HG03103 (cell line): ENCODE results near the gene MTURN.

ENCODE experiments used
- ATAC-seq: cut with Tn5 transposase; IDR thresholded peaks from one replicate; pipeline ENCODE4 v1.9.1; 2021; ENCODE audit warnings: low read depth; ENCODE audit not compliant: unreplicated experiment

Gene MTURN

GRCh38 chr7:30159163-30159562, 24.4 kb downstream of the MTURN start:
- ATAC-seq, result no peak

DNA sequence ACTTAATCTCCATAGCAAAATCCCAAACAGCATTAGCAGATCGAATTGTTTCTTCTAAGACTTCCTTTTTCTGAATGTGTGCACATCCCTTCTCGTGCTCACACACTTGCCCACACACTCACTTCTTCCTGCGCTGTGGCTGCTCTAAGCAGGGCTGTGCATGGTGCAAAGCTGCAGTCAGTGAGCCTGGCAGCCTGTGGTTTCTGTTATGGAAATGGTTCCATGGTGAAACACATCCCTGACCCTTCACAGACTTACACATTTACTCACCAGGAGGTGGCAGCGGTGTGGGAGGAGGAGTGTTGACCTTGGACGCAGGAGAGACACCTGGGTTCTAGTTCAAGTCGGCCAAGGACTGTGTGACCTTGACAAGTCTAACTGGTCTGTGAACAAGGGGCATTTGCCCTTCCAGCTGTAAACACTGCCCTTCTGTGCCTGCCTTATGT, 24.9 kb downstream of the MTURN start:
- no peak for ATAC-seq

DNA sequence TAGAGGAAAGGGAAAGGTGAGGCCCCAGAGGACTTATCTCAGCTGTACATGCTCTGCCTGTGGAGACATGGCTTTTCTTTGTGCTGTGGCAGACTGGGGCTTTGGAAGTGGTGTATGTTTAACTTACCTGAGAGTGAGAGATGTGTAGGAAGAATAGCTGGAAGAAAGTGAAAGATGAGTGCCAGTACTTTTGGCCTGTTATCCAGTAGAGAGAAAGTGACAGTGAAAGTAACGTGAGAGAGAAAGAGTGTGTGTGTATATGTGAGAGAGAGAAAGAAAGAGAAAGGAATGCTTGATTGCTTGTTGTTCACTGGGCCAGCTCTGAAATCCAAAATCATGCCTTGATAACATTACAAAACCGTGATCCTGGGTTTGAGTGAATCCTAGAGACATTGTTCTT, 25.5 kb downstream of the MTURN start:
- ATAC-seq, result no peak

DNA sequence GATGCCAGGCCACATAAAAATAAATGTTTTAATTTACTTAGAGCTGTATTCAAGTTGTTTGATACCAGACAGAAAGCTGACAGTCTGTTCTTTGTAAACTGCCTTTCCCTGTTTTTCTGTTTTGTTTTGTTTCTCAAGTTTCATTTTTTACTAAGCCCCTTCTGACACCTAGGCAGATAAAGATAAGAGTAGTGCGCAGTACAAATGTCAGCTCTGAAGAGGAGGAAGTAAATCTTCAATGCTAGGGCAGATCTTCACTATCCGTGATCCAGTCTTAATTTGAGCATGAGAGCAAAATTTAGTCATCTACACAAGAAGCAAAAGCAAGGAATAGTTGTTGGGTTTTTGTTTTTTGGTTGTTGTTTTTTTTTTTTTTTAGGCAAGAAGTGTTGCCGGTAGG, 27.3 kb downstream of the MTURN start:
- ATAC-seq, result no peak

- ATAC-seq, result no peak
Measured at GRCh38 chr7:30162622-30163124, 27.9 kb downstream of the MTURN start.

- no peak for ATAC-seq
Measured at GRCh38 chr7:30163231-30163894, 28.6 kb downstream of the MTURN start.

DNA sequence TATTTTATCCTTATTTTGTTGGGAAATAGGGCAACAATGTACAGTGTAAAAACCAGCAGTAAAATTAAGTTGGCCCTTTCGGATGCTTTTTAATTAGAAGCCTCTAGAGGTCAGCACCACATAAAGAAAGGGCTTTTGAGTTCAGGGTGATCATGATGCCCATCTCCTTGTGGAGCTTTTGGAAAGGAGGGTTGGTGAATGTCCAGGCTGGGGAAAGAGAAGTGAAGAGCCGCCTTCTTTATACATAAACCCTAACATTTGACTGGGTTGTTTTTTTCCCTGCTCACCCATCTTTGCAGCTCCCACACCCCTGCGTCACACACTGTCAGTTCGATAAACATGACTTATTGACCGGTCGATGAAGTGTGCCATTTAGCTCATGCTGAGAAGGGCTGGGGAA, 29.8 kb downstream of the MTURN start:
- no peak for ATAC-seq

GRCh38 chr7:30165590-30165989, 30.8 kb downstream of the MTURN start:
- no peak for ATAC-seq

DNA sequence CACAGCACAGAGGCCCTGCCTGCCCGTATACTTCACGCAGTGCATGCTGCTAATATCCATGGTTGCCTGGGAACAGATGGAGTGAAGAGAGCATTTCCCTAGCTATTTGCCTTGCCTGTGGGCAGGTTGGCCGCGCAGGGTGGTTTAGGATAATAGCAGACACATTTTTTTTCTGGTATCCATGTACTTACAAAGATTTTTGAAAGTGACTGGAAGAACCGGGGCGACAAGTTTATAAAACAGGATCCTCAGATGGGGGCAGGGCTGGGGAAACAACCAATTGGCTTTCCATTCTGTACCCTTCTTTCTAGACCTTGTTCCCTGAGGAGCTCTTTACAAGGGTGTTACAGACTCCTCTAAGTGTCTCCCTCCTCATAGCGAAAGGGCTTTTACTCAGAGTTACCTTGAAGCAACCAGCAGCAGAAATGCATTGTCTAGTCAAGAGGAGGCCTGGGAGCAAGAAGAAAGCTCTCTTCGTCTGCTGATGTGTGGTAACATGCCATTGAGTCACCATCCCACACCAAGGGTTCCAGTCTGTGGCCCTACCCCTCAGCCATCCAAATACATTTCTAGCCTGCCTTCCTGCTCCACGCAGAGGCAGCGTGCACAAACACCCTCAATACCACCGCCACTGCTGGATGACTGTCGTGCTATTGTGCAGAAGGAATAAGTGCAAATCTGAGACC, 31.5 kb downstream of the MTURN start:
- ATAC-seq, result no peak

DNA sequence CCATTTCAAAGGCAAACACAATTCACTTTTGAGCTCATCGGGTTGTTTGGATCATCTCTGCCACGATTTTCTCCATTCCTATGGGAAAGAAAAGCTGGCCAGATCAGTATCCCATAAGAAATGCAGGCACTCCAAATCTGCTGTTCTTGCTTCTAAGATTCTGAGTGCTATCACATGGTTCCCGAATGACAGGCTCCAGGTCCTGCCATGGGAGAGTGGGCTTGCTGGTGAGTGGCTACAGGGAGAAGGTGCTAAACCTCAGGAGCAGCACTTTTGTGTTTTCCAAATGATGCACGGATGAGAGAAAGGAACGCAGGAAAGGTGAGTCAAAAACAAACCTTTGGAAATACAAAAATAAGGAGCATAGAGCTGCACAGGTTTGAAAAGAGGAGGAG, 32.1 kb downstream of the MTURN start:
- no peak for ATAC-seq

DNA sequence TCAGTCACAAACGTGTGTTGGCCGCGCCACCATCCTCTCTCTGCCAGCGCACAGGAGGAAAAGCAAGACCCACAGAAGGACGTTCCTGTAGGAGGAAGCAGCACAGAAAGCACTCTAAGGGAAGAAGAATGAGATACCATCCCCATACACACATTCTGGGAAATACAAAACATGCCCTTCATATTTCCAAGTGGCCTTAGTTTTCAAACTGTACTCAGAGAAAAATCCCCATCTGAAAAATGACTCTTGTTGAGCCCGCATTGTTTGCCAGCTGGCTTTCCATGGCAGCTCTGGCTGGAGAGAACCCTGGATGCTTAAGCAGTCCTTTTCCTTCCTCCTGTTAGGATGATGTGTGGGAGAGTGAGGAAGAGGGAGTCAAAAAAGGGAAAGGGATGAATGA, 33.1 kb downstream of the MTURN start:
- ATAC-seq, result no peak

GRCh38 chr7:30168835-30169573, 34.2 kb downstream of the MTURN start:
- no peak for ATAC-seq

DNA sequence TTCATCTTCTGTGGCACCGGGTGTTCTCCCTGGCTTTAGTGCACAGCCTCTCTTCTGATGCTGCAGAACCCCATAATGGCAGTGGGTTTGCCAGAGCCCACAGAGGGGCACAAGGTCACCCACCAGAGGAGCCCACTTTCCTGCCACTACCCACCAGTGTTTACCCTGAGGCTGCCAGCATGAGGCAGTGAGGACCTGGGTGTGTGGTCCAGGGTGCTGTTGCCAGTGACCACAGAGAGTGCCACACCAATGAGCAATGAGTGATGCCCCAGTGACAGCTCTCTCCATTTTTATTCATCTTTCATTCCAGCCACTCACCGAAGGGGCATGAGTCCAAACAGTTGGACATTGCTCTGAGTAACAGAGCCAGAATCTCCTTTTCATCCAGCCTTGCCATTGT, 34.8 kb downstream of the MTURN start:
- no peak for ATAC-seq

DNA sequence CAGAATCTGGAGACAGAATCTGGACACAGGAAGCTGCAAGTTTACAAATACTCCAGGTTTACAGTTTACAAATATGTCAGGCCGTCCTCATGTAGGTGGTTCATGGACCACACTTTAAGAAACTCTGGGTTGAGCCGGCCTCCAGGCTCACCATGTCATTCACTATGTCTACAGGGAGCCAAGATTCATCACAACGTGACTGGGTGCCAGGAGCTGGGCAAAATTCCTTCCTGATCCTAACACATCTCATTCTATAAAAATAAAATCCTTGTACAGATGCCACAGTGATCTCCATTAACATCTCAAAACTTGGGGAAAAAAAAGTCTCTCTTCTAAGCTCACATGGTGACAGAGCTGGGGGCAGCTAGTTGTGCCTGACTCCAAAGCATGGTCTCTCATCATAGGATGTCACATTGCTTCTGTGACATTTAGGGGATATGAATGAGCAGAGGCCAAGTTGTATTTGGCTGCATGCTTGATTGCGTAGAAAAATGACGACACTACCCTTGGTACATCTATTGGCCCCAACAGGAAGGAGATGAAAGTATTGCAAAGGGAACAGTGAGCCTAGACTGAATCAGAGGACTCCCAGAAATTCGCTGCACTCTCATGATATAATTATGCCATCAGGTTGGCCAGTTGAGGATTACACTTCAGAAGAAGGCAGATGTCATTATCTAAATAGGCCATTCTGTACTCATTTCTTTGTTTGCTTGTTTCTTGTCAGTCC, 35.9 kb downstream of the MTURN start:
- ATAC-seq, result no peak

DNA sequence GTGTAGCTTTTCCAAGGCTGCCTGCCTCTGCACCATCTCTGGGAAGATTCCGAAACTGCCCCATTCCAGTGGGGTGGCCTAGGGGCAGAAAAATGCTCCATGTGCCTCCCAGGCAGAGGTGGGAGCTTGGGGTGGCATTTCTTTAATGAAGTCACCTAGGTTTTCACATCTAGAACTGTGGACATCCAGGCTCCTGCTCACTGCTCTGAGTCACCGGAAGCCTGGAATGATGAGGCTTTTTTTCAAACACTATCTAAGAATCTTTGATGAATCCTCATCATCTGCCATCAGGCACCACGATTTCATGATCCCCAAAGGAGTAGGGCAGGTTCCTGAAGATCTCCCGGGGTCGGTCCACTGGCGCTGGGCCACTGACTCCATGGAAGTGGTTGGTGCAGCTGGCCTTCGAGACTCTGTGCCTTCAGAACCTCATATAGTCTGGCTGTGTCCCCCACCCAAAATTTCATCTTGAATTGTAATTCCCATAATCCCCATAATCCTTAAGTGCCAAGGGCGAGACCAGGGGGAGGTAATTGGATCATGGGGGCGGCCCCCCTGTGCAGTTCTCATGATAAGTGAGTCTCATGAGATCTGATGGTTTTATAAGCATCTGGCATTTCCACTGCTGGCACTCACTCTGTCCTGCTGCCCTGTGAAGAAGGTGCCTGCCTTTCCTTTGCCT, 37.1 kb downstream of the MTURN start:
- no peak for ATAC-seq

DNA sequence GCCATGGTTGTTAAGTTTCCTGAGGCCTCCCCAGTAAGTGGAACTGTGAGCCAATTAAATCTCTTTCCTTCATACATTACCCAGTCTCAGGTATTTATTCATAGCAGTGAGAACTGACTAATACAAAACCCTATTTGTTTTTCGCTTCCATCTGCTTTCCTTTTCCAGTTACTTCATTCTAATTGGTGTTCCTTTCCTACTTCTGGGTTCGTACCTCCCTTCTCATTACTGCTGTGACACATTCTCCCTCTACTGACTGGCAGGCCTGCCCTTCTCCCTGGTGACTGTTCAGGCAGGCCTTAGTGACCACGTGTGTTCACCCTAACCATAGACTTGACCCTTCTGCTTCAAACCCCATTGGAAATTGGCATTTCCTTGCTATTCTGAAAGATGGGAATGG, 37.7 kb downstream of the MTURN start:
- ATAC-seq, result no peak

GRCh38 chr7:30173058-30173897, 38.5 kb downstream of the MTURN start:
- no peak for ATAC-seq

GRCh38 chr7:30175180-30175579, 40.4 kb downstream of the MTURN start:
- no peak for ATAC-seq

GRCh38 chr7:30175636-30176147, 40.9 kb downstream of the MTURN start:
- no peak for ATAC-seq
